ENCODE measurements around the gene TBC1D22B. TPM values are rescaled to one million over a fixed set of nuclear protein-coding genes. Genes with fewer than 3 reads are reported as not detected.

The TBC1D22B gene
- total RNA-seq, 1 donor from 2014 or later: 3.7 TPM

DNA sequence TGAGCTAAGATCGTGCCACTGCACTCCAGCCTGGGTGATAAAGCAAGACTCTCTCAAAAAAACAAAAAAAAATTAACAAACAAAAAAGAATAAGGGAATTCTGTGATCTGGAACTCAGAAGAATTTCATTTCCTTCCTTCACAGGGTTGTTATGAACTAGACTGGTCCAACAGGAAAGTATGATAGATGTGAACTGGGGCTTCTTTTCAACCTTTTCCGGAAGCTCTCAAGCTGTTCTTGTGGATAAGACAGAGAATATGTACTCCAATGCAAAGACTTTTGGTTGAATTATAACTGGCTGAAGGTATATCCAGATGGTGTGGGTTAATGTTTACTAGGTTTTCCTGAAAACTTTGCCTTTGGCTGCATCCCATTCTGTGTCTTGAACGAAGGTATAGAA lies 101.5 kb downstream of the TBC1D22B start:
- Histone ChIP-seq H3K4me1 (ENCODE audit: control insufficient read depth in 3 of 3, insufficient read depth in 3 of 3, low read length in 3 of 3) (peaks cover 6 to 14% (median 6%) of the 10 kb centered on the region in 3 donors), H3K4me3 (ENCODE audit: low read length in 3 of 3) (no peak overlapping the region), H3K36me3 (ENCODE audit: control insufficient read depth in 3 of 3, insufficient read depth in 3 of 3, low read length in 3 of 3) (peaks cover 8 to 12% (median 8%) of the 10 kb centered on the region in 3 donors), H3K27me3 (ENCODE audit: control insufficient read depth in 3 of 3, insufficient read depth in 3 of 3, low read length in 3 of 3) (no peaks in the 10 kb centered on the region), H3K9ac (ENCODE audit: low read depth in 1 of 3, low read length in 3 of 3) (no peak overlapping the region), H3K9me3 (ENCODE audit: control insufficient read depth in 3 of 3, low read length in 3 of 3) (no peaks in the 10 kb centered on the region), H3K27ac (ENCODE audit: low read depth, low read length) (no peak overlapping the region)

DNA sequence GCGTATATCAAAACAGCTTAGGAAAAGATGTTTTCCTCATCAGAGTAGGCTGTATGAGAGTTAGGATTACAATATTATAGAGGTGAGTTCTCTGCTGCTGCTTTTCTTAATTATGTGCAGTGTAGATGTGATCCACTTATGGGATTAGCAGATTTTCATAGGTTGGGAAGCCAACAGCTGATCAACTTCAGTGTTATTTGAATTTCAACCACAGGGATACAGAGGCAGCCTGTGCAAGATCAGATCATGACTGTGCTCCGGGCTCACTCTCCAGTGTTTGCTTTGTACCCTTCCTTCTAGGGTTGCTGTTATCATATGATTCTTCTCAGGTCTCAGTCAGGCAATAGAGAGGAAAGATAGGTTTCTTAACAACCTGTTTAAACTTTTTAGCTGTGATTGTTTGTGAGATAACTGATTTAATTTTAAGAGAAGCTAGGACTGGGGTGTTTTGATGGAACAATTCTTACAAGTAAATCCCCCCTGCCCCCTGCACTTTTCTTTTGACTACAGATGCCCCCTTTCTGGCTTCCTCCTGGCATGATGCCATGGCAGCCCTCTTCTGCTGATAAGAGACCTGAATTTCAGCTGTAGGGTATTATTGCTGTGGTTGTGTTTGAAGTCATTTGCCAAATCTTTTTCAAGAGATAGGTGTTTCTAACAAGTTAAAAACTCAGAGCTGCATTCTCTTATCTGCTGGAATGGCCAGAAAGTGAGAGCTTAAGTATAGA lies 104.7 kb downstream of the TBC1D22B start:
- no peak overlapping the region for H3K4me3 ChIP-seq (ENCODE audit: low read length in 3 of 3)
- H3K36me3 ChIP-seq (ENCODE audit: control insufficient read depth in 3 of 3, insufficient read depth in 3 of 3, low read length in 3 of 3): peaks cover 8 to 12% (median 8%) of the 10 kb centered on the region in 3 donors
- no peaks in the 10 kb centered on the region for H3K9me3 ChIP-seq (ENCODE audit: control insufficient read depth in 3 of 3, low read length in 3 of 3)
- H3K4me1 ChIP-seq (ENCODE audit: control insufficient read depth in 3 of 3, insufficient read depth in 3 of 3, low read length in 3 of 3): no peaks in the 10 kb centered on the region
- no peaks in the 10 kb centered on the region for H3K27me3 ChIP-seq (ENCODE audit: control insufficient read depth in 3 of 3, insufficient read depth in 3 of 3, low read length in 3 of 3)
- H3K27ac ChIP-seq (ENCODE audit: low read depth, low read length): no peak overlapping the region
- H3K9ac ChIP-seq (ENCODE audit: low read depth in 1 of 3, low read length in 3 of 3): no peak overlapping the region

DNA sequence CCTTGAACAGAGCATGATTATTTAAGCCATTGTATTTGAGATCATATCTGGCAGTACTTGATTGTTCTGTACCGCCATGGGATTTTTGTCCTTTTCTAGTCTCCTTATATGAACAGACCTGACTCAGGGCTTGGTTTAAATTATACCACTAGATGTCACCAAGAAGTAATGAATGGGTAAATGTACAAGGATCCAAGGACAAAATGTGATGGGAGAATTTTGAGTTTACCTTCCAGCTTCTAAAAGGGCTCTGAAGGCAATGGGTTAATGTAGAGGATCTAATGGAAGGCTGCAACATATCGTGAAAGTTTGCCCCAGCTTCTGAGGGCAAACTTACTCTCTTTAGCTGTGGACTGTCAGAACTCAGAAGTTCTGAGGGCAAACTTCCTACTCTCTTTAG lies 108.2 kb downstream of the TBC1D22B start:
- Histone ChIP-seq H3K4me1 (ENCODE audit: control insufficient read depth in 3 of 3, insufficient read depth in 3 of 3, low read length in 3 of 3) (peaks cover 4 to 7% (median 7%) of the 10 kb centered on the region in 3 donors), H3K36me3 (ENCODE audit: control insufficient read depth in 3 of 3, insufficient read depth in 3 of 3, low read length in 3 of 3) (peaks cover 14 to 22% (median 18%) of the 10 kb centered on the region in 3 donors), H3K27ac (ENCODE audit: low read depth, low read length) (no peak overlapping the region), H3K4me3 (ENCODE audit: low read length in 3 of 3) (no peak overlapping the region), H3K9me3 (ENCODE audit: control insufficient read depth in 3 of 3, low read length in 3 of 3) (no peaks in the 10 kb centered on the region), H3K27me3 (ENCODE audit: control insufficient read depth in 3 of 3, insufficient read depth in 3 of 3, low read length in 3 of 3) (no peaks in the 10 kb centered on the region), H3K9ac (ENCODE audit: low read depth in 1 of 3, low read length in 3 of 3) (no peak overlapping the region)

DNA sequence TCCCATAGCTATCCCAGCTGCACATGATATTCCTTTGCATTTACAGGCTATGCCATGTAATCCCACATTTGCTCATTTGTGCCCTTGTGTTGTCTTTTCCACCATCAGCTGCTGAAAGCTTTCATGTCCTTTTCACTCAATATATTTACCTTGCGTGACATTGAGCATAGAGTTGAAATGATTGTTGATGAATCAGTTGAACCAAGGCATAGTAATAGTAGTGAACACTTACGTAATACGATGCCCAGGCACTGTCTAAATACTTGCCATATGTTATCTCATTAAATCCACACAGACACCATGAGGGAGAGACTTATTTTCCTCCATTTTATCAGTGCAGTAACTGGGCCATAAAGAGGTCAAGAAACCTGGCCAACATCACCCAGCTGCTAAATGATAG lies 109.3 kb downstream of the TBC1D22B start:
- H3K4me3 ChIP-seq (ENCODE audit: low read length in 3 of 3): no peak overlapping the region
- H3K9me3 ChIP-seq (ENCODE audit: control insufficient read depth in 3 of 3, low read length in 3 of 3): no peaks in the 10 kb centered on the region
- no peak overlapping the region for H3K9ac ChIP-seq (ENCODE audit: low read depth in 1 of 3, low read length in 3 of 3)
- H3K27me3 ChIP-seq (ENCODE audit: control insufficient read depth in 3 of 3, insufficient read depth in 3 of 3, low read length in 3 of 3): no peaks in the 10 kb centered on the region
- H3K4me1 ChIP-seq (ENCODE audit: control insufficient read depth in 3 of 3, insufficient read depth in 3 of 3, low read length in 3 of 3): peaks cover 4 to 7% (median 7%) of the 10 kb centered on the region in 3 donors
- H3K27ac ChIP-seq (ENCODE audit: low read depth, low read length): no peak overlapping the region
- peaks cover 10 to 26% (median 15%) of the 10 kb centered on the region in 3 donors for H3K36me3 ChIP-seq (ENCODE audit: control insufficient read depth in 3 of 3, insufficient read depth in 3 of 3, low read length in 3 of 3)

DNA sequence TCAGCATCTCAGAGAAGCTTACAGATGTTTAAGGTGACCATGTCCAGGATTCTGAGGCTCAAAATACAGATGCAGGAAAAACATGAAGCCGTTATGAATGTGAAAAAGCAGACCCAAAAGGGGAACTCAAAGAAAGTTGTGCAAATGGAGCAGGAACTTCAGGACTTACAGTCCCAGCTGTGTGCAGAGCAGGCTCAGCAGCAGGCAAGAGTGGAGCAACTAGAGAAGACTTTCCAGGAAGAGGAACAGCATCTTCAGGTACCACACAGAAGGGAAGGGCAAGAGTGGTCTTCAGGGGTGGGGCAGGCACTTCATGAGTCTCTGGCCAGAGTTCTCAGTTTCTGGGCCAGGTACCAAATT lies 111.4 kb downstream of the TBC1D22B start:
- H3K9me3 ChIP-seq (ENCODE audit: control insufficient read depth in 3 of 3, low read length in 3 of 3): no peaks in the 10 kb centered on the region
- peaks cover 10 to 22% (median 15%) of the 10 kb centered on the region in 3 donors for H3K36me3 ChIP-seq (ENCODE audit: control insufficient read depth in 3 of 3, insufficient read depth in 3 of 3, low read length in 3 of 3)
- no peak overlapping the region for H3K4me3 ChIP-seq (ENCODE audit: low read length in 3 of 3)
- no peak overlapping the region for H3K9ac ChIP-seq (ENCODE audit: low read depth in 1 of 3, low read length in 3 of 3)
- H3K27me3 ChIP-seq (ENCODE audit: control insufficient read depth in 3 of 3, insufficient read depth in 3 of 3, low read length in 3 of 3): no peaks in the 10 kb centered on the region
- no peak overlapping the region for H3K27ac ChIP-seq (ENCODE audit: low read depth, low read length)
- H3K4me1 ChIP-seq (ENCODE audit: control insufficient read depth in 3 of 3, insufficient read depth in 3 of 3, low read length in 3 of 3): peaks cover 4 to 7% (median 7%) of the 10 kb centered on the region in 3 donors

DNA sequence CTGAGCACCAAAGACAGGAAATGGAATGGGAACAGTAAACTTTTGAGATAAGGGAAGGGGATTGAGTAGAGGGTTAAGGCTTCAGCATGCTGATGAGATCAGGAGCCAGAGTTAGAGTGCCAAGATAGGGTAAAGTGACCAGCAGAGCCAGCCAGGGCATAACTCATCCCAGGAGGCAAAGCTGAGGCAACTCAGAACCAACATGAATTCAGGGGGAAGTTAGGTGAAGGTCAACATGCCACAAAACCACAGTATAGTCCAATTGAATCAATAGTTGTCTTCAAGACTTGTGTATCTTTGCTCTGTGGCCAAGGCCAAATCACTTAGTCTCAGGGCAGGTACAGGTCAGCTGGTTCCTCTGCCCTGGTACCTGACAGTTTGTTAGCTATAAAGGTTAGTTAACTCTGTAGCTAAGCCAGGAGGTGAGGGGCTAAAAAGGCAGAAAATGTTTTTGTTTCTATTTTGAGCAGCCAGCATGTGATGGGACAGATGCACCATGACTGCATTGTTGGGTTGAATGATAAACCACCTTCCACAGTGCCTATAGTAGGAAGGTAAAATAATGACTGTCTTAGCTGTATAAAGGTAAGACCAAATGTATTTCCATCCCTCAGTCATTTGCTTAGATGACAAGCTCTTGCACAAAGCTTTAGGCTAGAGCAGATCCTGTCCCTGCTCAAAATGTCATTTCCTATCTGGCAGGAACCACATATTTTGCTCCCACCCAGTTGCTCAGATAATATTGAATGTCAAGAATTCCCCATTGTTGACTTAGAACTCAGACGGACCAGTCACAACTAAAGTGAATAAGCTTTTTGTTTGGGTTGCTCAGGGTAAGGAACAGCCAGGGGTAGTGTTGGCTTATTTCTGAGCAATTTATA lies 112.0 kb downstream of the TBC1D22B start:
- no peak overlapping the region for H3K27ac ChIP-seq (ENCODE audit: low read depth, low read length)

DNA sequence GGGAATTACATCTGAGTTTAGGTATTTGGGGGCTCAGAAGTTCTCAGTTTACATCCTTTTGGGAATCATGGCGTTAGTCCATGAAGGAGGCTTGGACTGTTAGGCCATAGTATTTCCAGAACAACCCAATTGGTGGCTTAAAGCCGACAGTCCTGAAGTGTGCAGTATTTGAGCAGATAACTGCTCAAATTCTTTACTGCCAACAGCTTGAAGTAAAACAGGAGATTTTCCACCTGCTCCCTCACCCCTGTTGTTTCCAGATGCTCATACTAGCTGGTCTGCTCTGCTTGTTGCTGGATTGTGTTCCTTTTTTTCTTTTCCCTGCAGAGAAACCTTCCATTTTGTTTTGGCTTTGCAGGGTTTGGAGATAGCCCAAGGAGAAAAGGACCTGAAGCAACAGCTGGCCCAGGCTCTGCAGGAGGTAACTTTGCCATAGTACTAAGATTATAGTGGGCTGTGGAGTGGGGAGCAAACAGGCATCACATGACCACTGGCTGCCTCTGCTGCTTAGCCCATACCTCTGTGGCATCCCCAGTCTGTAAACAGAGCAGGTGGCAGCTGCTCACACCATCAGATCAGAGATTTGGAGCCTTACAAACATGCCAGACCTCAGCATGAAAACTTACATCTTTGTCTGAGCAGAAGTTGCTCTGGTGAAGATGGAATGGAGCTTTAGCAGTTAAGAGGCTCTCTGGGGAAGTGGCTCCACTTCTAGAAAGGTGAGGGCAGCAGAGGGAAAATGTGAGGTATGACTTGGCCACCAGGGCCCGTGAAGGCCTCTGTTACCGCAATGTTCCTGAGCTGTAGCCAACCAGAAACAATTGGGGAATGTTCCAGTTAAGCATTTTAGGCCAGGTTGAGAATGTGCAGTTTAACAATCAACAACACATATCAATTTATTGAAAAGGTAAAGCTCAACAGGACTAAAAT lies 113.8 kb downstream of the TBC1D22B start:
- Histone ChIP-seq H3K36me3 (ENCODE audit: control insufficient read depth in 3 of 3, insufficient read depth in 3 of 3, low read length in 3 of 3) (peaks cover 10 to 39% (median 25%) of the 10 kb centered on the region in 3 donors), H3K27me3 (ENCODE audit: control insufficient read depth in 3 of 3, insufficient read depth in 3 of 3, low read length in 3 of 3) (no peaks in the 10 kb centered on the region), H3K9ac (ENCODE audit: low read depth in 1 of 3, low read length in 3 of 3) (no peak overlapping the region), H3K4me3 (ENCODE audit: low read length in 3 of 3) (no peak overlapping the region), H3K4me1 (ENCODE audit: control insufficient read depth in 3 of 3, insufficient read depth in 3 of 3, low read length in 3 of 3) (peaks cover 4 to 7% (median 7%) of the 10 kb centered on the region in 3 donors), H3K9me3 (ENCODE audit: control insufficient read depth in 3 of 3, low read length in 3 of 3) (no peaks in the 10 kb centered on the region), H3K27ac (ENCODE audit: low read depth, low read length) (no peak overlapping the region)

More for the DNA sequence above, 112.0 kb downstream of the TBC1D22B start:
- Histone ChIP-seq H3K4me1 (ENCODE audit: control insufficient read depth in 3 of 3, insufficient read depth in 3 of 3, low read length in 3 of 3) (peaks cover 4 to 7% (median 7%) of the 10 kb centered on the region in 3 donors), H3K36me3 (ENCODE audit: control insufficient read depth in 3 of 3, insufficient read depth in 3 of 3, low read length in 3 of 3) (peaks cover 10 to 26% (median 18%) of the 10 kb centered on the region in 3 donors), H3K27me3 (ENCODE audit: control insufficient read depth in 3 of 3, insufficient read depth in 3 of 3, low read length in 3 of 3) (no peaks in the 10 kb centered on the region), H3K9ac (ENCODE audit: low read depth in 1 of 3, low read length in 3 of 3) (no peak overlapping the region), H3K9me3 (ENCODE audit: control insufficient read depth in 3 of 3, low read length in 3 of 3) (no peaks in the 10 kb centered on the region), H3K4me3 (ENCODE audit: low read length in 3 of 3) (no peak overlapping the region)

DNA sequence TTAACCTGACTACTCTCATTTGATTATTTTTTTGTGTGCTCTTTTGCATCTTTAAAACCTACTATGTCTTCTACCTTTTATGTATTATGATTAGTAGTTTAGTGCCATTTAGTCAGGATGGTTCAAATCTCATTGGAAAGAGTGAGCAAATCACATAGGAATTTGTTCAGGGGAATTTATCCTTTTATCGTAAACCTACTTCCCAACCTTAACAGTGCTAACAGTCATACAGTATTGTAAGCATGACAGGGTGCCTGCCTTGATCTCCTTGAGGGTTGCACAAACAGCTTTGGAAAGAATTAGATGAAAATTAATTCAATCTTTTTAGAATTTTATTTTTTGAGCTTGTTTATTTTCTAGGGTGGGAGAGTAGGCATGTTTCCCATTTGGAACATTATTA lies 114.5 kb downstream of the TBC1D22B start:
- Histone ChIP-seq H3K36me3 (ENCODE audit: control insufficient read depth in 3 of 3, insufficient read depth in 3 of 3, low read length in 3 of 3) (peaks cover 10 to 45% (median 25%) of the 10 kb centered on the region in 3 donors), H3K9me3 (ENCODE audit: control insufficient read depth in 3 of 3, low read length in 3 of 3) (no peaks in the 10 kb centered on the region)

DNA sequence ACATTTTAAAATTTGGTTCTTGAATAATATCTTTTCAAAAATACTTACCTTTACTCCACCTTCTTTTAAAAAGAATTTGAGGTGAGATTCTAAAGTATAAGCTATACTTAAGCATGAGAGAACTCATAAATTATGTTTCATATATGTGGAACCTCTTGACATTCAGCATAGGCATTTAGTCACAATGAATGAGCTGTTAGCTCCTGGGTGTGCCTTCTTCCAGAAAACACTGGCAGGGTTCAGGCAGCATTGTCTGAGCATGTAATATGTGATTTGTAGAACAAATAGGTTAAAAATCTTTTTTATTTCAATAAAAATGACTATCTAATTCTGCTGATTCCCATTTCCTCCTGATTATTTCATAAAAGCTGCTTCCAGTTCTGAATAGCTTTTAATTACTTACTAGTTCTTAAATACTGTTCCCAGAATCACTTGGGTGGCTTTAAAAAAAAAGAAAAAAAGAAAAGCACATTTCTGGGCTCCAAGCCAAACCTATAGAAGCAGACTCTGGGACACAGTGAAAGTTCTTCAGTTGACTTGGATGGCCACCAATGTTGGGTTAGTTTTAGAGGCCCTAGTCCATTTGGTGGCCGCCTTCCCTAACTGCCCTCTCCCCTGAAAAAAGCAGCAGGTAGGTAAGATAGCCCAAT lies 116.4 kb downstream of the TBC1D22B start:
- H3K36me3 ChIP-seq (ENCODE audit: control insufficient read depth in 3 of 3, insufficient read depth in 3 of 3, low read length in 3 of 3): peaks cover 7 to 50% (median 28%) of the 10 kb centered on the region in 3 donors
- H3K4me1 ChIP-seq (ENCODE audit: control insufficient read depth in 3 of 3, insufficient read depth in 3 of 3, low read length in 3 of 3): peaks cover 4 to 7% (median 6%) of the 10 kb centered on the region in 3 donors
- H3K9me3 ChIP-seq (ENCODE audit: control insufficient read depth in 3 of 3, low read length in 3 of 3): no peaks in the 10 kb centered on the region

More for the DNA sequence above, 114.5 kb downstream of the TBC1D22B start:
- Histone ChIP-seq H3K9ac (ENCODE audit: low read depth in 1 of 3, low read length in 3 of 3) (no peak overlapping the region), H3K27ac (ENCODE audit: low read depth, low read length) (no peak overlapping the region), H3K4me1 (ENCODE audit: control insufficient read depth in 3 of 3, insufficient read depth in 3 of 3, low read length in 3 of 3) (peaks cover 4 to 7% (median 7%) of the 10 kb centered on the region in 3 donors), H3K4me3 (ENCODE audit: low read length in 3 of 3) (no peak overlapping the region), H3K27me3 (ENCODE audit: control insufficient read depth in 3 of 3, insufficient read depth in 3 of 3, low read length in 3 of 3) (no peaks in the 10 kb centered on the region)

More for the DNA sequence above, 116.4 kb downstream of the TBC1D22B start:
- no peak overlapping the region for H3K4me3 ChIP-seq (ENCODE audit: low read length in 3 of 3)
- no peak overlapping the region for H3K9ac ChIP-seq (ENCODE audit: low read depth in 1 of 3, low read length in 3 of 3)
- H3K27ac ChIP-seq (ENCODE audit: low read depth, low read length): no peak overlapping the region
- no peaks in the 10 kb centered on the region for H3K27me3 ChIP-seq (ENCODE audit: control insufficient read depth in 3 of 3, insufficient read depth in 3 of 3, low read length in 3 of 3)

Data from skeletal muscle tissue (tissue), 4 donors.